Measurements from ENCODE around the gene RAPGEF2.

RAPGEF2 gene

GRCh38 chr4:159134429-159134828 is 31.6 kb downstream of the RAPGEF2 start:
- in situ Hi-C loops (cut with MboI; ENCODE audit: low sequenced_read_pairs) = no loop called here

GRCh38 chr4:159137176-159137575 is 34.3 kb downstream of the RAPGEF2 start:
- in situ Hi-C loops (cut with MboI; ENCODE audit: low sequenced_read_pairs) = no loop called here

GRCh38 chr4:159138436-159138835 is 35.6 kb downstream of the RAPGEF2 start:
- in situ Hi-C loops (cut with MboI; ENCODE audit: low sequenced_read_pairs) = no loop called here

GRCh38 chr4:159141193-159141592 is 38.3 kb downstream of the RAPGEF2 start:
- in situ Hi-C loops (cut with MboI; ENCODE audit: low sequenced_read_pairs) = no loop called here

- in situ Hi-C loops (cut with MboI; ENCODE audit: low sequenced_read_pairs) = no loop called here
These were observed 39.4 kb downstream of the RAPGEF2 start for GRCh38 chr4:159142241-159142640.

- in situ Hi-C loops (cut with MboI; ENCODE audit: low sequenced_read_pairs) = no loop called here
These were observed 40.0 kb downstream of the RAPGEF2 start for GRCh38 chr4:159142681-159143384.

GRCh38 chr4:159143687-159144086 is 40.8 kb downstream of the RAPGEF2 start:
- in situ Hi-C loops (cut with MboI; ENCODE audit: low sequenced_read_pairs) = no loop called here

- in situ Hi-C loops (cut with MboI; ENCODE audit: low sequenced_read_pairs) = no loop called here
These were observed 41.3 kb downstream of the RAPGEF2 start for GRCh38 chr4:159144112-159144694.

GRCh38 chr4:159145318-159145991 is 42.6 kb downstream of the RAPGEF2 start:
- in situ Hi-C loops (cut with MboI; ENCODE audit: low sequenced_read_pairs) = no loop called here

- in situ Hi-C loops (cut with MboI; ENCODE audit: low sequenced_read_pairs) = no loop called here
These were observed 43.1 kb downstream of the RAPGEF2 start for GRCh38 chr4:159145992-159146330.

- in situ Hi-C loops (cut with MboI; ENCODE audit: low sequenced_read_pairs) = no loop called here
These were observed 43.6 kb downstream of the RAPGEF2 start for GRCh38 chr4:159146488-159146887.

- in situ Hi-C loops (cut with MboI; ENCODE audit: low sequenced_read_pairs) = no loop called here
These were observed 45.6 kb downstream of the RAPGEF2 start for GRCh38 chr4:159148441-159148840.

GRCh38 chr4:159149666-159150065 is 46.8 kb downstream of the RAPGEF2 start:
- in situ Hi-C loops (cut with MboI; ENCODE audit: low sequenced_read_pairs) = no loop called here

GRCh38 chr4:159150396-159150795 is 47.5 kb downstream of the RAPGEF2 start:
- in situ Hi-C loops (cut with MboI; ENCODE audit: low sequenced_read_pairs) = no loop called here

GRCh38 chr4:159150821-159151390 is 48.0 kb downstream of the RAPGEF2 start:
- in situ Hi-C loops (cut with MboI; ENCODE audit: low sequenced_read_pairs) = no loop called here

GRCh38 chr4:159151689-159152088 is 48.8 kb downstream of the RAPGEF2 start:
- in situ Hi-C loops (cut with MboI; ENCODE audit: low sequenced_read_pairs) = no loop called here

- in situ Hi-C loops (cut with MboI; ENCODE audit: low sequenced_read_pairs) = no loop called here
These were observed 49.3 kb downstream of the RAPGEF2 start for GRCh38 chr4:159152181-159152580.

- in situ Hi-C loops (cut with MboI; ENCODE audit: low sequenced_read_pairs) = no loop called here
These were observed 50.8 kb downstream of the RAPGEF2 start for GRCh38 chr4:159153669-159154068.

- in situ Hi-C loops (cut with MboI; ENCODE audit: low sequenced_read_pairs) = no loop called here
These were observed 52.2 kb downstream of the RAPGEF2 start for GRCh38 chr4:159155119-159155518.

- in situ Hi-C loops (cut with MboI; ENCODE audit: low sequenced_read_pairs) = no loop called here
These were observed 55.3 kb downstream of the RAPGEF2 start for GRCh38 chr4:159158083-159158617.

- in situ Hi-C loops (cut with MboI; ENCODE audit: low sequenced_read_pairs) = no loop called here
These were observed 56.1 kb downstream of the RAPGEF2 start for GRCh38 chr4:159158985-159159384.

GRCh38 chr4:159159611-159160010 is 56.7 kb downstream of the RAPGEF2 start:
- in situ Hi-C loops (cut with MboI; ENCODE audit: low sequenced_read_pairs) = no loop called here
